GM19023 (cell line): ENCODE results near the gene FRMPD1.

Source experiments
- ATAC-seq: cut with Tn5 transposase; IDR thresholded peaks from one replicate; pipeline ENCODE4 v1.9.1; 2021; ENCODE audit warnings: mild to moderate bottlenecking, moderate library complexity; ENCODE audit not compliant: unreplicated experiment

The FRMPD1 gene

DNA sequence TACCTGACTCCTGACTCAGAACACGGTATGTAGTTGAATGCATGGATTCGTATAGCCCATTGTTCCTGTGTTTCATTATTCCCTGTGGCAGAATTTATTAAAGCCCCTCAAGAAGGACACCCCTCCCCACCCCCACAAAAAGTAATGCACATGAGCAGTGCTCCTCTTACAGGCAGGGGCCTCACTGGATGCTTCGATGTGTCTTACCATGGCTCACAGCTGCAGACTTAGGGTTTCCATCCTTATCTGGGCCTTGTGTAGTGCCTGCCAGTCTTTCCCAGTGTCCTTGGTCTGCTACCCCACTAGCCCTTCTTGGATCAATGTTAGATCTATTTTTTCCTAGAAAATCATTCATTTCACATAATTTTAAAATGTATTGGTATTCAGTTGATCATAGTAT lies 119.2 kb downstream of the FRMPD1 start:
- ATAC-seq = no peak

DNA sequence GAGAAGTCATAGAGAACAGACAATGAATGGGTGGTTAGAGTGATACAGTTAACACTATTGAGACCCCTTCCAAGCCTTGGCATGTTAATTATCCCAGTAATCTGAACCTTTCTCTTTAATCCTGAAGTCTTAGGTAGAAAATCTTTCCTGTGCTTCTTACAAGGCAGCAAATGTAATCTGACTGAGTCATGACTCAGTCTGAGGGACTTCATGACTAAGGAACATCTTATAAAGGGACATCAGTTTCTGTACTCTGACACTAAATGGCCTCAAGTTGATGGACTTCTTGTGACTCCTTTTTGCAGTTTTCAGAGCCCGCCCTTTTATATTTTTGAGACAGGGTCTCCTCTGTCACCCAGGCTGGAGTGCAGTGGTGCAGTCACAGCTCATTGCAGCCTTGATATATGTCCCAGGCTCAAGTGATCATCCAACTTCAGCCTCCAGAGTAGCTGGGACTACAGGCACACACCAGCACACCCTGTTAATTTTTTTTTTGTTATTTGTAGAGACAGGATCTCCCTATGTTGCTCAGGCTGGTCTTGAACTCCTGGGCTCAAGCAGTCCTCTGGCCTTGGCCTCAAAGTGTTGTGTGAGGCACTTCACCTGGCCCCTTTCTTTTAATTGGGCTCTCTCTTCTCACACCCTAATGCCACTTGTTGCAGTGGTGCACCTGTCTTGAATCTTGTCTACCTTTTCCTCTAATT lies 124.6 kb downstream of the FRMPD1 start:
- no peak for ATAC-seq

DNA sequence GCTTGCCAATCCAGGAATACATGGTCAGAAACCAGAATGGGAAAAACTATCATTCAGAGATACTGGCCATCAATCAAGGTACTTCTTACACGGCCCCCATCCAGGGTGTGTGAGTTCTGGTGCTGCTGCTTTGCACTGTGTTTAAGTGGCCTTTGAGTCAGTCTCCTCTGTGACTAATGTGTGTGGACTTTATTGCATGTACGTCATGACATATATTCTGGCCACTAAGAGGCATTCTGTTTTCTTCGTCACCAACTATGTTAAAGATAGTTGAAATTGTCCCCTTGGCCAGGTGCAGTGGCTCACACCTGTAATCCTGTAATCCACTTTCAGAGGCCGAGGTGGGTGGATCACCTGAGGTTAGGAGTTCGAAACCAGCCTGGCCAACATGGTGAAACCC lies 125.6 kb downstream of the FRMPD1 start:
- no peak for ATAC-seq

DNA sequence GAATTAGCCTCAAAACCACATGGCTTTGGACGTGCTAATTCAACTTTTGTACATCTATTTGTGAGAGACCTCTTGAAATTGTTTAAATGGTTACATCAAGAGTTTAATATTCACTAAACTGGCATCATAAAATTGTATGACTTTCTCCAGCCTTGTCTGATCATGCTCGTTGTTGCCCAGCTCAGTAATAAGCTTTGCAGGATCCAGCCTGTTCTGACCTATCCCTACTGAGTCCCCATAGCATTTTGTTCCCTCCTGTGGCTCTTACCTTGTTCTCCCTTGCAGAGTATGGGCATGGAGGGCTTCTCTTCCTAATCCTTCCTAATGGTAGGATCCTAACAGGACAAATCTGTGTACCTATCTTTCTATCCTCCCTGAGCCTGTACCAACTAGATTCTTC lies 127.8 kb downstream of the FRMPD1 start:
- ATAC-seq = no peak

DNA sequence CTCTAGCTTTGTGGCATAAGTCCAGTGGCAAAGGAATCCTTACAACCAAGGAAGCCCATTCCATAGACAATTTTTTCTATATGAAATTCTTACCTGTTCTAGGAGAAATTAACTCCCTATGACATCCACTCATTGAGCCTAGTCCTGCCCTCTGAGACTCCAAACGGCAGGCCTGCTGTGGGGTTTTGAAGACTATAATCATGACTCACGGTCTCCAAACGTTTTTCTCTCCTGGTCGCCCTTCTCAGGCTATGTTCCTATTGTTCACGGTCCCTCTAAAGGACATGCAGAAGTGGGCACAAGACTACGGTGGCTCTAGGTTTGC lies 133.5 kb downstream of the FRMPD1 start:
- ATAC-seq = no peak

DNA sequence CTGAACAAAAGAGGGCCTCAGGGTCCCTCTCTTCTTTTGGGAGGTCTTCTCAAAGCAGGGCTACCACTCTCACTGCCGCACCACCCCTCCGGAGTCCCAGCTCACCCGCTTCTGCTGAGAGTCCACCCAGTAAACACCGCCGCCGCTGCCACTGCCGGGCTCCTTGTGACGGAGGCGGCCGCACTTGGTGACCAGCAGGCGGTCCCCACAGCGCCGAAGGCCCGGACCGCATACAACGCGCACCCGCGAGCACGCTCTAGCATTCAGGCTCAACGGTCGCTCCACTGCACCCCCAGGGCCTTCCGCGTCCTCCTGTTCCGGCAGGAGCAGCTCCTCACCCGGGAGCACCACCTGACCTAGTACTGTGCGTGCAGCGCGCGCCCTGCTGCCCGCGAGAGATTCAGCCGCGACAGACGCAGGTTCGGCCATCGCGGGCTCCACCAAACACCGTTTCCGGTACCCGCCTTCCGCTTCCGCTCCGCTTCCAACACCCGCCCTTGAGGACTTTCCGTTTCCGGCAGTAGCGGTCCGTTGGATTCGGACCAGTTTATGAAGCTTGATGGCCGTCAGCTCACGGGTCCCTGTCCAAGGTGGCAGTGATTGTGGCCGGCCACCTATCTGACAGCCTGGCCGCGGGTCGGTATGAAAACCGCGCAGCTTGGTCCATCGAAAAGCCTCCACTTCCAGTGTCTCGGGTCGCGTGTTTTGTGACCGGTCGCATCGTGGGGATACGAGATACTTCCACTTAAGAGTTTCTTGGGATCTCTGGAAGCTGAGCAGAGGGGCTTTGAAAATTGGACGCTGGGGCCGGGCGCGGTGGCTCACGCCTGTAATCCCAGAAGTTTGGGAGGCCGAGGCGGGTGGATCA lies 134.1 kb downstream of the FRMPD1 start, which contains the start of gene EXOSC3:
TSS of gene EXOSC3 (minus strand) at position 449 of the 868 bp plus-strand sequence. CDS start at position 429, 20 bp downstream.
- peak; percentile 95 for ATAC-seq

DNA sequence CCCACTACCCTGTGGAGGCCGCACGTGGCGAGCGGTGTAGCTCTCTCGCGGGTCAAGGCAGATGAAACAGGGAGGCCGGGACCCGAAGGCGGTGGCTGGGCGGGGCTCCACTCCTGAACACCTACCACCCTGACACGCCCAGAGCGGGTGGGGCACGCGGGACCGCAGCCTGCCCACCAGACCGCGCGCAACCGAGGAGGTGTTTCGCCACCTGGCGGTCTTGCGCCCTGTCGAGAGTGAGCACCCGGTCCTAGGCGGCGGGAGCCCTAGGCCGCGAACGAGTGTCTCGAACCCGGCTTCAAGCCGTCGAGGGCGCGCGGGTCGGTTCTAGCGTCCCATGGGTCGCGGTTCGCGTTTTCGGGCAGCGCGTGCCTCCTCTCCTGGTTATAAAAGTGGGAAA lies 136.3 kb downstream of the FRMPD1 start:
- no peak for ATAC-seq

DNA sequence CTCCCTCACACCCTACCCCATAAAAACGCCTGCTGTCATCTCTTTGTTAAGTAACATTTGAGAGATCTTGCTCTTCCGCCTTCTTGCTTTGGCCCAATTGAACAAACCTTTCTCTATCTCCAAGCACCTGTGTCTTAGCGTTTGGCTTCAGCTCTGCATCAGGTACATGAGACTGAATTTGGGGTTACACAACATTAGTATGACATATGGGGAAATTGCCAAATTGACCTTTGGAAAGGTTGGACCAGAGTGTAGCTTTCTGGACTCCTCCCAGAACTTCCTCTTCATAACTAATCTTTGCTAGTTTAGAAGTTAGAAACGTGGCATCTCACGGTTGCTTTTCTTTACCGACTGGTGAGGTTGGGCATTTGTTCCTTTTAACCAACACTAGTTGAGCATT lies 137.6 kb downstream of the FRMPD1 start:
- ATAC-seq = no peak

DNA sequence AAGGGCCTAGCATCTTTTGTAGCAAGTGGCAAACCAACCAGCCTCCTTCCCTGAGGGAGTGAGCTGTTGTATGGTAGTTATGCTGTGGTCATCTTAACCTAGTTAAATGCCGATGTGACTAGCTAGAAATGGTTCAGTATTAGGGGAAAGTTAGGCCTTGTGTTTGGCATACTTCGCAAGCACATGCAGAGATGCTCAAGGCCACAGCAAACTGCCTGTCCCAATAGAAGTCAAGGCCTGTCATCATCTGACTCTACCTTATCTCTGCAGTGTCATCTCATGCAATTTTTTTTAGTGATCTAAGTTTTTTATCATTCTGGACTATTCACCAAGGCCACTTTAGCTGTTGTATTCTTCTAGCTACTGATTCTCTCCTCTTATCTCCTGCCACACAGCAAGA lies 139.3 kb downstream of the FRMPD1 start:
- no peak for ATAC-seq

DNA sequence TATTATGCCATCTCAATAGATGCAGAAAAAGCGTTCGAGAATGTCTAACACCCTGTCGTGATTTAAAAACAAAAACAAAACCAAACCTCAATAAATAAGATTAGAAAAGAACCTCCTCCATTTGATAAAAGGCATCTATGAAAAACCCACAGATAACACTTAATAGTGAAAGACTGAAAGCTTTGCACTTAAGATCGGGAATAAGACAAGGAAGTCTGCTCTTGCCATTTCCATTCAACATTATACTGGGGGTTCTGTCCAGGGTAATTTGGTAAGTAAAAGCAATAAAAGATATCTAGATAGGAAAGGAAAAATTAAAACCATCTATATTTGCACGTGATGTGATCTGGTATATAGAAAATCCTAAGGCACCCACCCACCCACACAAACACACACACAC lies 141.4 kb downstream of the FRMPD1 start:
- no peak for ATAC-seq

DNA sequence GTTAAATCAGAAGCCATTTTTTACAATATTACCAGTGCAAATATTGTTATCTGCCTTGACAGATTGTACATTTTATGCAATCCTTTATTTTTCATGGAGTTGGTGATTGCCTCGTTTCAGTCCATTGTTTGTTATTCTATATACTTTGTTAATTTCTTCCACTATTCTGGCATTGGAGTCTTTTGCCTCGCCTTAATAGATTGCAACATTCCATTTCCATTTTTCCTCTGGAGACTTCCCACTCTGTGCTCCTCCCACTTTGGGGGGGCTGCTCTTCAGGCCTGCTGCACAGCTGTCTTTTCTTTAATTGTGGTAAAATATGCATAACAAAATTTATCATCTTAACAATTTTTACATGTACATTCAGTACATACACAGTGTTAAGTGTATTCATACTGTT lies 145.5 kb downstream of the FRMPD1 start:
- ATAC-seq = no peak
